Kidney glomerular epithelial cell (primary cell): Measurements from ENCODE around the gene GOLGA8T.
"Not testable (repeated sequence)": the region's sequence is repeated elsewhere in the genome, so short reads cannot be mapped to it uniquely, and the experiment has no call there.

ENCODE experiments used
- DNase-seq: peaks from one replicate; lab custom pipeline; 2025; lab: John Stamatoyannopoulos, UW

The GOLGA8T gene, protein sequence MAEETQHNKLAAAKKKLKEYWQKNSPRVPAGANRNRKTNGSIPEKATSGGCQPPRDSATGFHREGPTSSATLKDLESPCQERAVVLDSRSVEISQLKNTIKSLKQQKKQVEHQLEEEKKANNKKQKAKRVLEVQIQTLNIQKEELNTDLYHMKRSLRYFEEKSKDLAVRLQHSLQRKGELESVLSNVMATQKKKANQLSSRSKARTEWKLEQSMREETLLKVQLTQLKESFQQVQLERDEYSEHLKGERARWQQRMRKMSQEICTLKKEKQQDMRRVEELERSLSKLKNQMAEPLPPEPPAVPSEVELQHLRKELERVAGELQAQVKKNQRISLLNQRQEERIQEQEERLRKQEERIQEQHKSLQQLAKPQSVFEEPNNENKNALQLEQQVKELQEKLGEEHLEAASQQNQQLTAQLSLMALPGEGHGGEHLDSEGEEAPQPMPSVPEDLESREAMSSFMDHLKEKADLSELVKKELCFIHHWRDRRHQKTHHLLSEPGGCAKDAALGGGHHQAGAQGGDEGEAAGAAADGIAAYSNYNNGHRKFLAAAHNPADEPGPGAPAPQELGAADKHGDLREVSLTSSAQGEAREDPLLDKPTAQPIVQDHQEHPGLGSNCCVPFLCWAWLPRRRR

GRCh38 chr15:30134751-30135150 lies at the start of gene GOLGA8T:
Gene GOLGA8T, plus strand, starts transcription at chr15:30135051. Its CDS starts 98 bp downstream, at chr15:30135149.
- not testable (repeated sequence) for DNase-seq

- DNase-seq = not testable (repeated sequence)
Observed at GRCh38 chr15:30097827-30098226, 37.0 kb upstream of the GOLGA8T start.

DNA sequence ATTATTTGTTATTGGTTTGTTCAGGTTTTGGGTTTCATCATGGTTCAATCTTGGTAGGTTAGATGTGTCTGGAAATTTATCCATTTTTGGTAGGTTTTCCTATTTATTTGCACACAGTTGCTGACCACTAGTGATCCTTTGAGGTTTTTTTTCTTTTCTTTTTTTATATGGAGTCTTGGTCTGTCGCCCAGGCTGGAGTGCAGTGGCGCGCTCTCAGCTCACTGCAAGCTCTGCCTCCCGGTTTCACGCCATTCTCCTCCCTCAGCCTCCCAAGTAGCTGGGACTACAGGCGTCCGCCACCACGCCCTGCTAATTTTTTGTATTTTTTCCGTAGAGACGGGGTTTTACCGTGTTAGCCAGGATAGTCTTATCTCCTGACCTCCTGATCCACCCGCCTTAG lies 32.0 kb upstream of the GOLGA8T start:
- DNase-seq = not testable (repeated sequence)

DNA sequence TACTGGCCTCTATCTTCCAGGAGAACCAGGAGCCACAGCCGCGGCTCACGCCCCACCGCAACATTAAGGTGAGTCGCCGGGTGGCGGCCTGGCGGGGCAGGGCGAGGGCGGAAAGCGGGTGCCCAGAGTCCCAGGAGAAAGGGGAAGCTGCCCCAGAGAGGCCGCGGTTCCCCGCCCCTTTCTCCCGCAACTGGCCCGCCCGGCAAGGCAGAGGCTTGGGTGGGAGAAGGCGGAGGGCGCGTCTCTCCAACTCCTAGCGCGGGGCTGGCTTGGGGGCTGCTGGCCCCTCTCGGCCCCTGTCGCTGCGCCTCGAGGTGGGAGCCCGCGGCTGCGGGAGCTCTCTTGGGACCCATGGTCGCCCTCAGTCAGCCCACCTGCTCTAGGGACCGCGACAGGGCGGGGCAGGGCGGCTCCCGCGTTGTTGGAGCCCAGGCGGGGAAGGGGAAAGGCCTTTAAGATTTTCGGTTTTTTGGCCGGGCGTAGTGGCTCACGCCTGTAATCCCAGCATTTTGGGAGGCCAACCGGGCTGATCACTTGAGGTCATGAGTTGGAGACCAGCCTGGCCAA lies 30.8 kb upstream of the GOLGA8T start:
- DNase-seq = not testable (repeated sequence)

DNA sequence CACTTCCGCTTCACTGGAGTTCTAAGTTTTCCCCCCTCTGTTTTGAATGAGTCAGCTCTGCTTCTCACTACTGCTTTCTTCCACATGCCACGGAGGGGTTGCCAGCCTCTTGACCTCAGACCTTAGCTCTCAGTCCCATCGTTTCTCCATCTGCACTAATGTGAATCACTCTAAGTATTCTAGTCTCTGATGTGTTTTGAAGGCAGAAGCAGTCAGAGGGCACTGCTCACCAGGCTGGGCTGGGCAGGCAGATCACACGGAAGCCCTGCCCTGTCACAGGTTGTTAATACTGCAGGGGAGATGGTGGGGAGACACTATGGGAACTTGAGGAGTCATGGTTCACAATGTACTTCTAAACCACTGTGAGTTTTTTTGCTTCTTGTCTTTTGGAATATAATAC lies 24.3 kb upstream of the GOLGA8T start:
- not testable (repeated sequence) for DNase-seq

- not testable (repeated sequence) for DNase-seq
Observed at GRCh38 chr15:30130066-30130465, 4.8 kb upstream of the GOLGA8T start.

GRCh38 chr15:30143246-30143645 lies 8.4 kb downstream of the GOLGA8T start:
- DNase-seq = not testable (repeated sequence)

GRCh38 chr15:30149891-30150290 lies 15.0 kb downstream of the GOLGA8T start:
- DNase-seq = not testable (repeated sequence)

- not testable (repeated sequence) for DNase-seq
Observed at GRCh38 chr15:30162479-30163357, 27.9 kb downstream of the GOLGA8T start.

- DNase-seq = not testable (repeated sequence)
Observed at GRCh38 chr15:30163759-30164158, 28.9 kb downstream of the GOLGA8T start.

DNA sequence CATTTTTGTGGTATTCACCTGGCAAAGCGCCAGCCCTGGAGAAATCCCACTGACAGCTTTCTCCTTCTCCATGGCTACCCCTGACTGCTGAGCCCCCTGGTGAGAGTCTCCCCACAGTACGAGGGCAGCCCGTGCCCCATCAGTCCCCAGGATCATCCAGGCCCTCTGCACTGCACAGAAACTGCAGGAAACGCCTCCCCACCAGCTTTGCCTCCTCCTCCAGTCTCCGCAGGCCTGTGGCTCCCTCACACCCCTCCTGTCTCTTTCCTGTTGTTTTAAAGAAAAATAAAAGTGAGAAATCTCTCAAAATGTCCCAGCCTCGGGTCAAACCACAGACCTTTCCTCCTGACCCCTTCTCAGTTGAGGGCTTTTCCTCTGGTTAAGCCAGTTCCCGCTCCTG lies 29.4 kb downstream of the GOLGA8T start:
- not testable (repeated sequence) for DNase-seq

GRCh38 chr15:30167403-30167802 lies 32.6 kb downstream of the GOLGA8T start:
- DNase-seq = not testable (repeated sequence)

- DNase-seq = not testable (repeated sequence)
Observed at GRCh38 chr15:30167886-30168285, 33.0 kb downstream of the GOLGA8T start.

DNA sequence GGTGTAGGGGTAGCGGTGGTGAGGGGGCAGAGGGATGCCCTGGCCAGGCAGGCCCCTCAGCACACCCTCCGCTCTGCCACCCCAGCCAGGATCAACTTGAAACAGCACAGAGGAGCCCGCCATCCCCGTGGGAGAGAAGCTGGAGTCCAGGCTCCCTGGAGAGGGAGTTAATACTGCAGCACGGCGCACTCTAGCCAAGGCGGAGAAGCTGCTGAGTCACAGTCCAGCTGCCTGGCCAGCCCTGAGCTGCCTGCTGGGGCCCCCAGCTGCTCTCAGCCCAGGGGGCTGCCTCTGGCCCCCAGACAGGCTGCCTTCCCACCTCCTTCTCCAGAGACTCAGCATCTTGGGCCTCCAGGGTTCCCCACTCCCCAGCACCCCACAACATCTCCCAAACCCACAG lies 36.6 kb downstream of the GOLGA8T start:
- DNase-seq = not testable (repeated sequence)

DNA sequence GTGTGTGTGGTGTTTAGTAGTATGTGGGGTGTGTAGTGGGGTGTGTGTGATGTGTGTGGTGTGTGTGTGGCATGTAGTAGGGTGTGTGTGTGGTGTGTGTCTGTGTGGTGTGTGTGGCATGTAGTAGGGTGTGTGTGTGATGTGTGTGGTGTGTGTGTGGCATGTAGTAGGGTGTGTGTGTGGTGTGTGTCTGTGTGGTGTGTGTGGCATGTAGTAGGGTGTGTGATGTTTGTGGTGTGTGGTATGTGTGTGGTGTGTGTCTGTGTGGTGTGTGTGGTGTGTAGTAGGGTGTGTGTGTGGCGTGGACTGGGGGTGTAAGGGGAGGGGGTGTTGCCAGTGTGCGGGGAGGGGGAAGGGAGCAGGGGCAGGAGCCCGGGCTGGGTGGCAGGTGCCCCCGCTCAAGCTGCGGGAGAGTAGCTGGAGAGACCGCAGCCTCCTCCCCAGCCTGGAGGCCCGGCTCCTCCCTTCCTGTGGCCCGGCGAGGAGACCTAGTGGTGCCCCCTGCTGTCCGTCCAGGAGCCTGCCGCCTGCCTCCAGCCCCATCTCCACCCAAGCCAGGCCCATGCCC lies 38.3 kb downstream of the GOLGA8T start:
- DNase-seq = not testable (repeated sequence)

DNA sequence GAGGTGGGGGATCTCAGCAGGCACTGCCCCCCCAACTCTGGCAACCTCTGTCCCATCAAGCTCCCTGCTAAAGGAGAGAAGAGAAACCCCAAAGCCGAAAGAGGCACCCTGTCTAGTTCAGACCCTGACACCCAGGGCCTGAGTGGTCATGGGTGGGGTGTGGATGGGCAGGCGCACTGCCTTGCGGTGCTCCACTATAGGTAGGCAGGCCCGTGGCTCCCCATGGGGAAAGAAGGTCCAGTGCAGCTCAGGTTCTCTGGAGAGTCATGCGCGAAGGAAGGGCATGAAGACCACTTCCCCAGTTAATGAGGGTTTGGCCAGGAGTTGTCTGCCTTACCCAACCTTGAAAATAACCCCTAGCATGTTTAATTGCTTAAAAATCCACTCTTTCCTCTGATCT lies 40.4 kb downstream of the GOLGA8T start:
- not testable (repeated sequence) for DNase-seq

- not testable (repeated sequence) for DNase-seq
Observed at GRCh38 chr15:30176613-30177012, 41.8 kb downstream of the GOLGA8T start.

- DNase-seq = not testable (repeated sequence)
Observed at GRCh38 chr15:30179814-30180213, 45.0 kb downstream of the GOLGA8T start.

DNA sequence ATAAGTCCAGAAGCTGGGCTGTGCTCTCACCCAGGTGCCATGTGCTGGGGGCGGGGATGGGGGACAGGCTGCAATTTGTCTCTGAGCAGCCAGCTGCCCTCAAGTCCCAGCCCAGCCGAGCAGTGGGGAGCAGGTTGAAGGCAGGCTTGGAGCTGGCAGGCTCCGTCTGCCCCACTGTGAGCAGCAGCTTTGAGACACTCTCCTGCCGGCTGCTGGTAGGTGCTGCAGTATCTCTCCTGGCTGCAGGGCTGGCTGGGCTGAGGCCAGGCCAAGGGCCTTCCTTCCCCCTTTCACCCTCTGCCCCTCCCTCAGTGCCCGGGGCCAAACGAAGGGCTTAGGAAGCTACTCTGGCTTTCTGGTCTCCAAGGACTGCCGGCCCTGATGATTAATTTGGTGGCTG lies 50.6 kb downstream of the GOLGA8T start:
- DNase-seq = not testable (repeated sequence)

- DNase-seq = not testable (repeated sequence)
Observed at GRCh38 chr15:30187429-30187828, 52.6 kb downstream of the GOLGA8T start.

- DNase-seq = not testable (repeated sequence)
Observed at GRCh38 chr15:30189754-30190153, 54.9 kb downstream of the GOLGA8T start.
